A549 (cell line): ENCODE measurements around the gene CLCN4. TPM values are rescaled to one million over a fixed set of nuclear protein-coding genes. Genes with fewer than 3 reads are reported as not detected.
A peak's percentile ranks its signal among the peaks of the same experiment; 100 is the strongest.

Experiments
- ATAC-seq, 2 experiments: fragments of 200-7000 bp in 1 of 2; fragments of >200 bp in 1 of 2; cut with Nextera tagmentation in 1 of 2; cut with Tn5 transposase in 1 of 2; 3 replicates each; pipeline versions ENCODE4 v1.8.0 to v1.9.1; 2018 to 2020; ENCODE audit warnings: mild to moderate bottlenecking in 1 of 2, moderate library complexity in 1 of 2
- CTCF ChIA-PET: fragments of 300-600 bp; sonication (Branson Sonifier 250); formaldehyde crosslinking; extraction: SDS; loops from one replicate; lab custom pipeline; 2021; ENCODE audit warnings: antibody characterized with exemption, inconsistent platforms; lab: Yijun Ruan, JAX
- POLR2A ChIA-PET: fragments of 350-600 bp; formaldehyde crosslinking; extraction: SDS; loops from one replicate; lab custom pipeline; 2021; ENCODE audit warnings: antibody characterized with exemption, inconsistent platforms; lab: Yijun Ruan, JAX
- DNase-seq, 2 experiments: peaks; one replicate each; pipeline versions ENCODE4 v3.0.0 to v3.0.0-alpha.2; 2011 to 2016; ENCODE audit warnings: low read depth in 1 of 2, low spot score in 1 of 2
- FAIRE-seq: peaks from 2 replicates; lab custom pipeline; 2011; peaks lifted over from hg19 to GRCh38; lab: Jason Lieb, UNC
- H3K27ac ChIP-seq, 2 experiments: fragments of >200 bp; sonication (Bioruptor Twin); formaldehyde crosslinking; 3 replicates each; pipeline ENCODE4 v1.5.1; 2016 to 2017
- H3K4me1 ChIP-seq: fragments of >200 bp; sonication (Bioruptor Twin); formaldehyde crosslinking; 3 replicates; pipeline ENCODE4 v1.6.1; 2016
- H3K4me2 ChIP-seq: fragments of >200 bp; sonication (Bioruptor Twin); formaldehyde crosslinking; 3 replicates; pipeline ENCODE4 v1.6.1; 2016
- H3K4me3 ChIP-seq: fragments of >200 bp; sonication (Bioruptor Twin); formaldehyde crosslinking; 3 replicates; pipeline ENCODE4 v1.5.1; 2016
- H3K9me3 ChIP-seq: fragments of >200 bp; sonication (Bioruptor Twin); formaldehyde crosslinking; 3 replicates; pipeline ENCODE4 v1.6.1; 2016
- CHD4 ChIP-seq: fragments of 200-600 bp; sonication (generic); IDR thresholded peaks from 2 replicates; pipeline ENCODE4 v1.6.1; 2016; ENCODE audit warnings: antibody characterized with exemption, mild to moderate bottlenecking, borderline replicate concordance
- EHF ChIP-seq: fragments of 250-450 bp; sonication (Bioruptor Pico); IDR thresholded peaks from 2 replicates; pipeline ENCODE4 v1.5.0; 2020; ENCODE audit warnings: mild to moderate bottlenecking
- ELK1 ChIP-seq: fragments of 150-350 bp; IDR thresholded peaks from 2 replicates; pipeline ENCODE4 v1.6.1; 2014; ENCODE audit warnings: low read depth, mild to moderate bottlenecking, low read length
- EP300 ChIP-seq, 2 experiments: fragments of >200 bp; sonication (Bioruptor Twin); formaldehyde crosslinking; IDR thresholded peaks; 2 replicates in 1 of 2; 3 replicates in 1 of 2; pipeline ENCODE4 v1.6.1; 2016 to 2017
- FOSL2 ChIP-seq, 2 experiments: fragments of 450-650 bp in 1 of 2; fragments of >200 bp in 1 of 2; sonication (Bioruptor Twin) in 1 of 2; formaldehyde crosslinking; IDR thresholded peaks; 2 replicates each; pipeline versions ENCODE4 v1.5.0 to v1.6.1; 2016 to 2020; ENCODE audit warnings: mild to moderate bottlenecking in 1 of 2, moderate library complexity in 1 of 2
- GATA3 ChIP-seq: IDR thresholded peaks from 2 replicates; pipeline ENCODE4 v1.6.1; 2012; ENCODE audit warnings: borderline replicate concordance
- HDAC2 ChIP-seq: fragments of 200-600 bp; sonication (generic); IDR thresholded peaks from 2 replicates; pipeline ENCODE4 v1.6.1; 2016
- HES2 ChIP-seq: fragments of >200 bp; sonication (Bioruptor Twin); formaldehyde crosslinking; IDR thresholded peaks from 2 replicates; pipeline ENCODE4 v1.6.1; 2016
- HMGXB4 ChIP-seq: fragments of 250-450 bp; sonication (Bioruptor Pico); IDR thresholded peaks from 2 replicates; pipeline ENCODE4 v1.5.0; 2021; ENCODE audit warnings: mild to moderate bottlenecking, moderate library complexity, borderline replicate concordance
- MAZ ChIP-seq: fragments of 150-350 bp; IDR thresholded peaks from 2 replicates; pipeline ENCODE4 v1.6.1; 2014; ENCODE audit warnings: antibody characterized with exemption, low read depth, low read length, borderline replicate concordance
- NR3C1 ChIP-seq: fragments of >200 bp; sonication (Bioruptor Twin); formaldehyde crosslinking; IDR thresholded peaks from 3 replicates; pipeline ENCODE4 v1.6.1; 2017
- PHF8 ChIP-seq: fragments of 200-600 bp; sonication (generic); IDR thresholded peaks from 2 replicates; pipeline ENCODE4 v1.6.1; 2016; ENCODE audit warnings: low read depth, mild to moderate bottlenecking, antibody characterized with exemption, moderate library complexity, borderline replicate concordance
- POLR2A ChIP-seq: IDR thresholded peaks from 2 replicates; pipeline ENCODE4 v1.6.1; 2012; ENCODE audit warnings: mild to moderate bottlenecking, low read length
- ZC3H11A ChIP-seq: fragments of 450-650 bp; IDR thresholded peaks from 2 replicates; pipeline ENCODE4 v1.6.1; 2014; ENCODE audit warnings: antibody characterized with exemption, mild to moderate bottlenecking
- WGBS: methylation state at CpG from one replicate; pipeline ENCODE4 v1.1.6; 2017; ENCODE audit errors: missing lambda C conversion rate; 5-methylcytosine and 5-hydroxymethylcytosine counted together
- polyA plus RNA-seq, 4 experiments: library from polyadenylated mRNA; depleted of rRNA in 3 of 4; stranded (reverse); fragments of >200 nt; fragmentation: RNase III in 1 of 4; extraction: RNeasy Plus Mini Kit Qiagen cat#74134 plus additional on column Dnase treatment in 1 of 4; gene quantifications; 2 replicates in 3 of 4; 3 replicates in 1 of 4; pipeline ENCODE4 v1.2.3, GENCODE V29; 2011 to 2017
- TF ChIP-seq, protein P1 (sequence below): fragments of 450-650 bp; IDR thresholded peaks from 2 replicates; pipeline ENCODE4 v1.6.1; 2014; ENCODE audit warnings: antibody characterized with exemption

Gene CLCN4
- polyA plus RNA-seq, 2 of the 4 experiments (the other 2 are of a cell fraction): 2.8 to 4.7 TPM

GRCh38 chrX:10130354-10130753 lies 26.4 kb upstream of the CLCN4 start:
- H3K4me2 ChIP-seq: no peak overlapping the region
- no peak for FAIRE-seq
- no peaks in the 10 kb centered on the region for H3K9me3 ChIP-seq
- no peak for ATAC-seq
- no peak for TF ChIP-seq PHF8
- TF ChIP-seq, protein P1, sequence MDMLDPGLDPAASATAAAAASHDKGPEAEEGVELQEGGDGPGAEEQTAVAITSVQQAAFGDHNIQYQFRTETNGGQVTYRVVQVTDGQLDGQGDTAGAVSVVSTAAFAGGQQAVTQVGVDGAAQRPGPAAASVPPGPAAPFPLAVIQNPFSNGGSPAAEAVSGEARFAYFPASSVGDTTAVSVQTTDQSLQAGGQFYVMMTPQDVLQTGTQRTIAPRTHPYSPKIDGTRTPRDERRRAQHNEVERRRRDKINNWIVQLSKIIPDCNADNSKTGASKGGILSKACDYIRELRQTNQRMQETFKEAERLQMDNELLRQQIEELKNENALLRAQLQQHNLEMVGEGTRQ: no peak
- no peak for TF ChIP-seq NR3C1
- TF ChIP-seq HES2: no peak
- no peak for TF ChIP-seq CHD4
- TF ChIP-seq POLR2A: no peak
- no peak overlapping the region for H3K27ac ChIP-seq
- no peaks in the 10 kb centered on the region for H3K4me1 ChIP-seq
- ChIA-PET CTCF (interaction anchor here (0.6 to 1.4 kb wide), 2 partner anchors 11 to 275 kb away, joined by 3 to 7 read pairs; no protein-coding TSS in a partner anchor), POLR2A (no interaction called here)
- H3K4me3 ChIP-seq: no peak overlapping the region
- 98% methylated on average over 3 of the region's 3 CpGs for WGBS
- no peak for DNase-seq

DNA sequence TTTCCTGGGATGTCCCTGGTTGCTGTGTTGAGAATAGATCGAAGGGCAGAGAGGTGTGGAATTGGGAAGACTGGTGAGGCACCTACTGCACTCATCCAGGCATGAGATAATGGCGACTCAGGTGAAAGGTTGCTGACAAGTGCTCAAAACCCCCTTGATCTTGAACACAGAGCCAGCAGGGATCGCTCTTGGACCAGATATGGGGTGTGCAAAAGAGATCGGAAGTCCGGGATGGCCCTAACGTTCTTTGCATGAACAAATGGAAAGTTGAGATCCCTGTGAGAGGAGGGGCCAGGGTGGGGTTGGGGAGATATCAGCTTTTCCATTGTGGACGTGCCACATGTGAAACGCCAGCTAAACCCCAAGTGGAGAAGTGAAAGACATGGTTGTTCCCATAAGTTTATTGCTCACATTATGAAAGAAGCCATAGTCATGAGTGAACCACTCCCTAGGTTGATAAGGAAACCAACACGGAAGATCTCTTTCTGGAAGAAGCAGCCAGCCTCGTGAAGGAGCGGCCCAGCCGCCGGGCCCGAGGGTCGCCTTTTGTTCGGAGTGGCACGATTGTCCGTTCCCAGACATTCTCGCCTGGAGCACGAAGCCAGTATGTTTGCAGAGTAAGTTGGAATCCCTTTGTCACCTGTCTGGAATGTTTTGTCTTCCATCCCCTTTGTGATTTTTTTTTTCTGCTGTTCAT lies 22.6 kb upstream of the CLCN4 start:
- Histone ChIP-seq H3K4me3 (no peak overlapping the region), H3K27ac (no peak overlapping the region), H3K9me3 (no peaks in the 10 kb centered on the region), H3K4me1 (no peaks in the 10 kb centered on the region), H3K4me2 (no peak overlapping the region)
- 91% methylated on average over 20 of the region's 20 CpGs for WGBS
- peak in 1 of 2 experiments; percentile 20 for DNase-seq
- CTCF ChIA-PET: interaction anchor here (2.8 kb wide), 1 partner anchor 15 kb away, joined by 33 read pairs; no protein-coding TSS in a partner anchor
- no peak for TF ChIP-seq HDAC2
- no peak for TF ChIP-seq HMGXB4
- FAIRE-seq: no peak
- POLR2A ChIA-PET: no interaction called here
- no peak for ATAC-seq

DNA sequence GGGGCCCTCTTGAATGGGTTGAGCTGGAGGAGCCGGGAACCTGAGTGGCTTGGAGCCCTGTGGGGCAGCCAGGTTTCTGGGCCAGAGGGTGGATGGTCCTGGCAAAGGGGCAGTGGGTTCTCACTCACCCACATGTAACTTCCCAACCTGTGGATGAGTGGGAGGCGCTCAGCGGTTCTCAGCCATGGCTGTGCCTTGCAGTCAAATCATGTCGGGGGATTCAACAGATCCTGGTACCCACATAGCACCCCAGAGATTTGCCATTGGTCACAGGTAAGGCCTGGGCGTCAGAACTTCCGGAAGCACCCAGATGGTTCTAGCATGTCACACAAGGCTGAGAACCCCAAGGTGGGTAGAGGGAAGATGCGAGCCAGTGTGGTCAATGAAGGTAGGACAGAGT lies 21.9 kb upstream of the CLCN4 start:
- Histone ChIP-seq H3K4me1 (no peaks in the 10 kb centered on the region), H3K9me3 (no peaks in the 10 kb centered on the region), H3K27ac (no peak overlapping the region), H3K4me2 (no peak overlapping the region)
- DNase-seq (no peak), FAIRE-seq (no peak), ATAC-seq (no peak)
- POLR2A ChIA-PET: no interaction called here
- TF ChIP-seq GATA3: no peak
- TF ChIP-seq EHF (CRISPR knock-in tag): no peak
- no peak for TF ChIP-seq HES2
- no peak for TF ChIP-seq NR3C1
- TF ChIP-seq ZC3H11A: no peak
- no peak for TF ChIP-seq FOSL2 (IDR thresholded peaks at IDR 0.05)
- no peak for TF ChIP-seq FOSL2 (CRISPR knock-in tag; IDR thresholded peaks at IDR 0.05)
- no peak for TF ChIP-seq MAZ
- no peak for TF ChIP-seq EP300 (IDR thresholded peaks at IDR 0.05)
- no peak for TF ChIP-seq ELK1
- TF ChIP-seq, all 56 proteins: peak for 0
- H3K4me3 ChIP-seq: no peak overlapping the region
- 92% methylated on average over 4 of the region's 7 CpGs for WGBS
- CTCF ChIA-PET: no interaction called here
